D341Med (cell line): Measurements from ENCODE around the gene LNX2.

Source experiments
- DNase-seq: peaks from one replicate; pipeline ENCODE4 v3.0.0; 2012; ENCODE audit warnings: low spot score

Gene LNX2

GRCh38 chr13:27504128-27504867 is 116.0 kb downstream of the LNX2 start:
- no peak for DNase-seq

- no peak for DNase-seq
Observed at GRCh38 chr13:27500806-27501534, 119.4 kb downstream of the LNX2 start.

- no peak for DNase-seq
Observed at GRCh38 chr13:27497563-27498230, 122.6 kb downstream of the LNX2 start.

GRCh38 chr13:27496536-27497273 is 123.6 kb downstream of the LNX2 start:
- no peak for DNase-seq

- no peak for DNase-seq
Observed at GRCh38 chr13:27496006-27496405, 124.3 kb downstream of the LNX2 start.
